KMS-11 (cell line): Measurements from ENCODE around the gene PDE6G.
A peak's percentile ranks its signal among the peaks of the same experiment; 100 is the strongest.

Source experiments
- H2AFZ ChIP-seq: fragments of 200-600 bp; sonication (generic); 2 replicates; pipeline ENCODE4 v1.6.1; 2016; ENCODE audit warnings: antibody characterized with exemption, mixed run types, low read depth
- H3K27ac ChIP-seq: fragments of 200-600 bp; sonication (generic); 2 replicates; pipeline ENCODE4 v1.6.1; 2016; ENCODE audit warnings: mild to moderate bottlenecking, mixed run types
- H3K27me3 ChIP-seq: fragments of 200-600 bp; sonication (generic); 2 replicates; pipeline ENCODE4 v1.6.1; 2017; ENCODE audit warnings: mild to moderate bottlenecking, low read depth, mixed run types, moderate library complexity; ENCODE audit not compliant: insufficient read depth
- H3K36me3 ChIP-seq: fragments of 200-600 bp; sonication (generic); 2 replicates; pipeline ENCODE4 v1.6.1; 2017; ENCODE audit warnings: mild to moderate bottlenecking, mixed run types; ENCODE audit not compliant: insufficient read depth
- H3K4me1 ChIP-seq: fragments of 200-600 bp; sonication (generic); 2 replicates; pipeline ENCODE4 v1.6.1; 2016; ENCODE audit warnings: mild to moderate bottlenecking, low read depth, mixed run types; ENCODE audit not compliant: poor library complexity, severe bottlenecking
- H3K4me2 ChIP-seq: fragments of 200-600 bp; sonication (generic); 2 replicates; pipeline ENCODE4 v1.7.0; 2016; ENCODE audit warnings: mild to moderate bottlenecking, mixed run types
- H3K4me3 ChIP-seq: fragments of 200-600 bp; sonication (generic); IDR thresholded peaks from 2 replicates; pipeline ENCODE4 v1.6.1; 2017; ENCODE audit warnings: low read depth, low read length, mixed read lengths; ENCODE audit not compliant: insufficient read depth
- H3K79me2 ChIP-seq: fragments of 200-600 bp; sonication (generic); 2 replicates; pipeline ENCODE4 v1.6.1; 2016; ENCODE audit warnings: low read depth, mixed run types; ENCODE audit not compliant: insufficient read depth
- H3K9ac ChIP-seq: fragments of 200-600 bp; sonication (generic); 2 replicates; pipeline ENCODE4 v1.6.1; 2016; ENCODE audit warnings: mild to moderate bottlenecking, mixed run types
- H4K20me1 ChIP-seq: fragments of 200-600 bp; sonication (generic); 2 replicates; pipeline ENCODE4 v1.6.1; 2016; ENCODE audit warnings: mild to moderate bottlenecking, mixed run types; ENCODE audit not compliant: insufficient read depth
- TF ChIP-seq, protein P1 (sequence below): fragments of 200-600 bp; sonication (generic); conservative IDR thresholded peaks from 2 replicates; pipeline ENCODE4 v1.6.1; 2017; ENCODE audit warnings: low read depth, mild to moderate bottlenecking, antibody characterized with exemption, low read length, moderate library complexity, mixed read lengths

Gene PDE6G

DNA sequence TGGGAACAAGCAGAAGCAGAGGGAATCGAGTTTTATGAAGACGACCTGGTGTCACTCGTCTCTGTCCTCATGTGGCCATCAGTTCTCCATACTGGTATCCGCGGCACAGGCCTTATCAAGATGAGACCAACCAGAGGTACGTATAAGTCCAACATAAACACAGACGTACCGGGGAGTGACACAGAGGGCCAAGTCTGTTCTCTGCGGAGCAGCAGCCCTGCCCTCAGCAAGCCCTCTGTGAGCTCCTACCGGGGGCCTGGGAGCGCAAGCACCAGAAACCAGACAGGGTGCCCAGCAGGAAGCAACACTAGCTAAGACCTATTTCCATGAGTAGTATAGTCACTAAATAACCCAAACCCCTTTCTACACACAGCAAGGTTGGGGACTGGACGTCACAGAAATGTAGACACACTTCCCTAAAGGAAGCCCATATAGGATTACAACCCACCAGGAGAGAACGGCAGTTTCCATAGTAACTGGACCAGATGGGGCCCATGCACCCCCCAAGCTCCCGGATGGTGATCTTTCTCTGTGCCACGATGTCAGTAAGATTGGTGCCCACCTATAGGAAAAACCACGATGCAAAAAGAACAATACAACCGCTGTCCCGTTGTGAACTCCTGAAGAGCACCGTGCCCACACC, 26.3 kb upstream of the PDE6G start:
- H2AFZ ChIP-seq: peak overlapping the region; percentile 21; the same call in 1 of the 2 replicates
- no peaks in the 10 kb centered on the region for H4K20me1 ChIP-seq
- peak overlapping the region; percentile 85 for H3K4me2 ChIP-seq
- peaks cover 12% of the 10 kb centered on the region; the same call in 1 of the 2 replicates for H3K36me3 ChIP-seq
- H3K4me3 ChIP-seq: peak overlapping the region; percentile 3
- TF ChIP-seq, protein P1, sequence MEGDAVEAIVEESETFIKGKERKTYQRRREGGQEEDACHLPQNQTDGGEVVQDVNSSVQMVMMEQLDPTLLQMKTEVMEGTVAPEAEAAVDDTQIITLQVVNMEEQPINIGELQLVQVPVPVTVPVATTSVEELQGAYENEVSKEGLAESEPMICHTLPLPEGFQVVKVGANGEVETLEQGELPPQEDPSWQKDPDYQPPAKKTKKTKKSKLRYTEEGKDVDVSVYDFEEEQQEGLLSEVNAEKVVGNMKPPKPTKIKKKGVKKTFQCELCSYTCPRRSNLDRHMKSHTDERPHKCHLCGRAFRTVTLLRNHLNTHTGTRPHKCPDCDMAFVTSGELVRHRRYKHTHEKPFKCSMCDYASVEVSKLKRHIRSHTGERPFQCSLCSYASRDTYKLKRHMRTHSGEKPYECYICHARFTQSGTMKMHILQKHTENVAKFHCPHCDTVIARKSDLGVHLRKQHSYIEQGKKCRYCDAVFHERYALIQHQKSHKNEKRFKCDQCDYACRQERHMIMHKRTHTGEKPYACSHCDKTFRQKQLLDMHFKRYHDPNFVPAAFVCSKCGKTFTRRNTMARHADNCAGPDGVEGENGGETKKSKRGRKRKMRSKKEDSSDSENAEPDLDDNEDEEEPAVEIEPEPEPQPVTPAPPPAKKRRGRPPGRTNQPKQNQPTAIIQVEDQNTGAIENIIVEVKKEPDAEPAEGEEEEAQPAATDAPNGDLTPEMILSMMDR: no peak
- no peaks in the 10 kb centered on the region for H3K27me3 ChIP-seq
- H3K79me2 ChIP-seq: peaks cover 55% of the 10 kb centered on the region
- peaks cover 26% of the 10 kb centered on the region for H3K4me1 ChIP-seq
- no peak overlapping the region for H3K27ac ChIP-seq
- peak overlapping the region; percentile 85; the same call in 1 of the 2 replicates for H3K9ac ChIP-seq

DNA sequence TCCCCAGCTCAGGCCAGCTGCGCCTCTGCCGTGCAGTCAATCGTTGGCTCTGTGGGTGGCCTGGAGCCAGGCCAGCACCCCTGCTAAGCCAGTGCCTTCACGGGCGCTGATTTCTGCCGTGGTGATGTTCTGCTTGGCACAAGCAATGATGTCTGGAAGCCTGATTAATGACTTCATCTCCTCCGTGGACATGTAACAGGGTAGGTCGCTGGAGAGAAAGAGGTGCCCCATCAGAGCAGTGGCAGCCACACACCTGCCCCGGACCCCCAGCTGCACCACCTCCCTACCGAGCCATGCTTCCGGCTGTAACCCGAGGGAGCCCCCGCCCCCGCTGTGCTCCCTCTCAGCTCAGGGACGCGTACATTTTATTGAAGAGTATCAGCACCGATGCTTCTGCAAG, 25.3 kb upstream of the PDE6G start:
- Histone ChIP-seq H4K20me1 (no peaks in the 10 kb centered on the region), H3K4me2 (no peak overlapping the region), H3K36me3 (peaks cover 7% of the 10 kb centered on the region; the same call in 1 of the 2 replicates), H3K4me1 (peaks cover 26% of the 10 kb centered on the region), H3K9ac (no peak overlapping the region), H3K27ac (no peak overlapping the region), H2AFZ (no peak overlapping the region), H3K4me3 (no peak overlapping the region), H3K27me3 (no peaks in the 10 kb centered on the region), H3K79me2 (peaks cover 53% of the 10 kb centered on the region)
- TF ChIP-seq, protein P1: no peak

DNA sequence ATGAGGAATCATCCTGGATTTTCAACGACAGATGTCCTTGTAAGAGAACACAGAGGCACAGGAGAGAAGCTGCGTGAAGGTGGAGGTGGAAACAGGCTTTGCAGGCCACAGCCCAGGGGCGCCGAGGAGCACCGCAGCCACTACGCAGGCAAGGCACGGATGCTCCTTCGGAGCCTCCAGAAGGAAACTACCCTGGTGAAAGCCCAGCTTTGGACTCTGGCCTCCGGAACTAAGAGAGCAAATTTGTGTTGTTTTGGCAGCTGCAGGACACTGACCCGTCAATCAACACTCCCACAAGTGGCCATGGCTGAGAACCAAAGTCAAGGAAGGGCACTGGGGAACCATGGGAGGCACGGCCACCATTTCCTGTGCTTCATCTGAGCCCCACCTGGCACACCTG, 23.8 kb upstream of the PDE6G start:
- H3K36me3 ChIP-seq: no peaks in the 10 kb centered on the region
- H3K4me3 ChIP-seq: no peak overlapping the region
- no peaks in the 10 kb centered on the region for H3K27me3 ChIP-seq
- H4K20me1 ChIP-seq: no peaks in the 10 kb centered on the region
- peaks cover 37% of the 10 kb centered on the region for H3K79me2 ChIP-seq
- peaks cover 15% of the 10 kb centered on the region for H3K4me1 ChIP-seq
- no peak overlapping the region for H3K27ac ChIP-seq
- TF ChIP-seq, protein P1: no peak
- no peak overlapping the region for H3K4me2 ChIP-seq
- H3K9ac ChIP-seq: no peak overlapping the region
- no peak overlapping the region for H2AFZ ChIP-seq

DNA sequence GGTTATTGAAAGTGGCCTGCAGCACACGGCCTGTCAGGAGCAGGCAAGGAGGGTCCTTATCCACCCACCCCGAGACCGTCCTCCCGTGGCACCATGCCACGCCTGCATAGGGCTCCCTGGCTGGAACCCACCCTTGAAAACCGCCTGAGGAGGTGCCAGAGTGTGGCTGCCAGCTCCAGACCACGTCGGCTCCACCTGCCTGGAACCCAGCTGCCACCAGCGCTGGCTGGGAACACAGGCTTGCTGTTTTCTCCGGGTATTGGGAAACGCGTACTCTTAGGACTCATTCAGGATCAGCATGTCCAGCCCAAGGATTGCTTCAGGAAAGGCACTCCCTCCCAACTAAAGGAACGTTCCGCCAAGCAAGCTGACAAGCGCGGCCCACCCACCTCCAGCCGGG, 20.6 kb upstream of the PDE6G start:
- Histone ChIP-seq H3K4me3 (no peak overlapping the region), H4K20me1 (no peaks in the 10 kb centered on the region), H3K36me3 (no peaks in the 10 kb centered on the region), H3K9ac (no peak overlapping the region), H3K27me3 (no peaks in the 10 kb centered on the region), H3K4me1 (no peaks in the 10 kb centered on the region), H3K27ac (no peak overlapping the region), H3K4me2 (no peak overlapping the region), H3K79me2 (peaks cover 8% of the 10 kb centered on the region; the same call in 1 of the 2 replicates), H2AFZ (no peak overlapping the region)
- TF ChIP-seq, protein P1: no peak
